Measurements from ENCODE around the gene NME7.
"Not testable (repeated sequence)": the region's sequence is repeated elsewhere in the genome, so short reads cannot be mapped to it uniquely, and the experiment has no call there.

The NME7 gene

DNA sequence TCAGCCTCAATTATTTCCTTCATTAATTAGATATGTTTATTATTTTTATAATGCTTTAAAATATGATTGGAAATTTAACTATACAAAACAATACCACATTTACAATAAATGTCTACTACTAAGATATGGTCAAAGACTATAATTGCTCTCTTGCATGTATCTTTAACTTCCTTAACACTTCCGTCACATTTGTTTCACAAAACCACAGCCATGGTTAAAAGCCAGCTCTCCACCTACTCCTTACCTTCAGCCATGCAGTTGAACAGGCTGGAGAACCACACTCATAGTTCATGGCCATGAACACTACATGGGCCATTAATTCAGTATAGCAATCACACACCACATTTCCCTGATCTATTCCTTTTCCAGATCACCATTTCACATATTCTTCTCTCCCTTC lies 72.2 kb downstream of the NME7 start:
- no peak overlapping the region for H3K27ac ChIP-seq
- TF ChIP-seq, protein P1, sequence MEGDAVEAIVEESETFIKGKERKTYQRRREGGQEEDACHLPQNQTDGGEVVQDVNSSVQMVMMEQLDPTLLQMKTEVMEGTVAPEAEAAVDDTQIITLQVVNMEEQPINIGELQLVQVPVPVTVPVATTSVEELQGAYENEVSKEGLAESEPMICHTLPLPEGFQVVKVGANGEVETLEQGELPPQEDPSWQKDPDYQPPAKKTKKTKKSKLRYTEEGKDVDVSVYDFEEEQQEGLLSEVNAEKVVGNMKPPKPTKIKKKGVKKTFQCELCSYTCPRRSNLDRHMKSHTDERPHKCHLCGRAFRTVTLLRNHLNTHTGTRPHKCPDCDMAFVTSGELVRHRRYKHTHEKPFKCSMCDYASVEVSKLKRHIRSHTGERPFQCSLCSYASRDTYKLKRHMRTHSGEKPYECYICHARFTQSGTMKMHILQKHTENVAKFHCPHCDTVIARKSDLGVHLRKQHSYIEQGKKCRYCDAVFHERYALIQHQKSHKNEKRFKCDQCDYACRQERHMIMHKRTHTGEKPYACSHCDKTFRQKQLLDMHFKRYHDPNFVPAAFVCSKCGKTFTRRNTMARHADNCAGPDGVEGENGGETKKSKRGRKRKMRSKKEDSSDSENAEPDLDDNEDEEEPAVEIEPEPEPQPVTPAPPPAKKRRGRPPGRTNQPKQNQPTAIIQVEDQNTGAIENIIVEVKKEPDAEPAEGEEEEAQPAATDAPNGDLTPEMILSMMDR (IDR thresholded peaks at IDR 0.05; ENCODE audit: low read depth, low read length, missing control alignments), result no peak
- DNase-seq, result no peak
- in situ Hi-C loops (cut with HindIII; ENCODE audit: low pct_ligation_motif_present, low sequenced_read_pairs), result no loop called here
- H3K36me3 ChIP-seq (replicated peaks), result no peaks in the 10 kb centered on the region
- no peaks in the 10 kb centered on the region for H3K27me3 ChIP-seq (replicated peaks)
- no peak overlapping the region for H3K4me3 ChIP-seq (ENCODE audit: low read depth, low read length)

DNA sequence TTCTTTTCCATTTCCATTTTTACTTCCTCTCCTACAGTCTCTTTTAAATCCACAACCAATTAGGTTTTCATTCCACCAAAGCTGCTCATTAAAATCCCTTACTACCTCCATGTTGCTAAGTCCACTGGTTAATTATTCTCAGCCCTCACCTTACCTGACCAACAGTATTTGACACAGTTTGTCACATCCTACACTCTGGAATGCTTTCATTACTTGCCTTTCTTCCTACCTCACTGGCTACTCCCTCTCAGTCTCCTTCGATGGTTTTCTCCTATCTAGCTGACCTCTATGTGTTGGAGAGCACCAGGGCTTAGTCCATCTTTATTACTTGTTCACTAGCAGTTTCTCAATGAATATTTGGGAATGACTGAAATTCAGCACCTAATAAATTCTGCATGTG lies 78.6 kb downstream of the NME7 start:
- no peaks in the 10 kb centered on the region for H3K27me3 ChIP-seq (replicated peaks)
- in situ Hi-C loops (cut with HindIII; ENCODE audit: low pct_ligation_motif_present, low sequenced_read_pairs), result no loop called here

DNA sequence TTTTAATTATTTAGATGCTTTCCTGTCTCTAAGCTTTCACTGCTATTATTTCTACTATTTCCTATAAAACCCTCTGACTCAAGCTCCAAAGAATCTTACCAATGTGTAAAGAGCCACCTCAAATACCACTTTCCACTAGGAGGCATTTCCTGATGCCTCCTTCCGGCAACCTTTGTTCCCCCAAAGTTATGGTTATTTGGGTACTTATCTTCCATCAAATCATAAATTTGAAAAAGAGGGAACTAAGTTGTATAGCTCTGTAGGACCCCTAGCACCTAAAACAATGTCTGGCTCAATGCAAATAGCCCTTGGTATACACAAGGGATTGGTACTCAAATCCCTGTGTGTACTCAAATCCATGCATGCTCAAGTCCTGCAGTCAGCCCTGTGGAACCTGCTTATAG lies 79.6 kb downstream of the NME7 start:
- H3K27ac ChIP-seq, result no peak overlapping the region
- TF ChIP-seq, protein P1 (IDR thresholded peaks at IDR 0.05; ENCODE audit: low read depth, low read length, missing control alignments), result no peak
- H3K27me3 ChIP-seq (replicated peaks), result no peaks in the 10 kb centered on the region
- H3K36me3 ChIP-seq (replicated peaks), result no peaks in the 10 kb centered on the region
- DNase-seq, result no peak
- in situ Hi-C loops (cut with HindIII; ENCODE audit: low pct_ligation_motif_present, low sequenced_read_pairs), result no loop called here
- no peak overlapping the region for H3K4me3 ChIP-seq (ENCODE audit: low read depth, low read length)

More for the DNA sequence above, 78.6 kb downstream of the NME7 start:
- Histone ChIP-seq H3K36me3 (replicated peaks) (no peaks in the 10 kb centered on the region), H3K4me3 (ENCODE audit: low read depth, low read length) (no peak overlapping the region), H3K27ac (no peak overlapping the region)
- TF ChIP-seq, protein P1 (IDR thresholded peaks at IDR 0.05; ENCODE audit: low read depth, low read length, missing control alignments), result no peak
- DNase-seq, result no peak

DNA sequence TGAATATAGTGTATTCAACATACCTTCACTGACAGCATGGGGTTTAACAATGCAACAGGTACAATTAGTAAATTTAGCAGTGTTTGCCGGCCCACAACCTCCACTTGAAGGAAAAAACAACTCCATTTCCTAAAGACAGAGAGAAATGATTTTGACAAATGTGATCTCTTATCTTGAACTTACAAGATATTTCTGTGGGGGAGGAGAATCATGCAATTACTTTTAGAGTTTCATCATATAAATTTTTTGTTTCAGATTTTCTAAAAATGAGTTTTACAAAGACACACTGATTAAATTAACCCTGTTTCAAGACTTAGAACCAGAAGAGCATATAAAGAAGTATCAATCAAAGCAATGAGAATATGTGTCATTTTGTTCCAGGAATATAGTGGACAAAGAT lies 80.3 kb downstream of the NME7 start:
- no peak for DNase-seq
- in situ Hi-C loops (cut with HindIII; ENCODE audit: low pct_ligation_motif_present, low sequenced_read_pairs), result no loop called here
- no peaks in the 10 kb centered on the region for H3K27me3 ChIP-seq (replicated peaks)
- TF ChIP-seq, protein P1 (IDR thresholded peaks at IDR 0.05; ENCODE audit: low read depth, low read length, missing control alignments), result no peak
- no peak overlapping the region for H3K27ac ChIP-seq
- H3K36me3 ChIP-seq (replicated peaks), result no peaks in the 10 kb centered on the region
- H3K4me3 ChIP-seq (ENCODE audit: low read depth, low read length), result no peak overlapping the region

DNA sequence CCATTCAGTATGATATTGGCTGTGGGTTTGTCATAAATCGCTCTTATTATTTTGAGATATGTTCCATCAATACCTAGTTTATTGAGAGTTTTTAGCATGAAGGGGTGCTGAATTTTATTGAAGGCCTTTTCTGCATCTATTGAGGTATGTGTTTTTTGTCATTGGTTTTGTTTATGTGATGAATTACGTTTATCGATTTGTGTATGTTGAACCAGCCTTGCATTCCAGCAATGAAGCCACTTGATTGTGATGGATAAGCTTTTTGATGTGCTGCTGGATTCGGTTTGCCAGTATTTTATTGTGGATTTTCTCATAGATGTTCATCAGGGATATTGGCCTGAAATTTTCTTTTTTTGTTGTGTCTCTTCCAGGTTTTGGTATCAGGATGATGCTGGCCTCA lies 86.0 kb downstream of the NME7 start:
- DNase-seq; H3K36me3 ChIP-seq (replicated peaks); H3K4me3 ChIP-seq (ENCODE audit: low read depth, low read length); in situ Hi-C loops (cut with HindIII; ENCODE audit: low pct_ligation_motif_present, low sequenced_read_pairs); H3K27me3 ChIP-seq (replicated peaks); H3K27ac ChIP-seq: not testable (repeated sequence)

DNA sequence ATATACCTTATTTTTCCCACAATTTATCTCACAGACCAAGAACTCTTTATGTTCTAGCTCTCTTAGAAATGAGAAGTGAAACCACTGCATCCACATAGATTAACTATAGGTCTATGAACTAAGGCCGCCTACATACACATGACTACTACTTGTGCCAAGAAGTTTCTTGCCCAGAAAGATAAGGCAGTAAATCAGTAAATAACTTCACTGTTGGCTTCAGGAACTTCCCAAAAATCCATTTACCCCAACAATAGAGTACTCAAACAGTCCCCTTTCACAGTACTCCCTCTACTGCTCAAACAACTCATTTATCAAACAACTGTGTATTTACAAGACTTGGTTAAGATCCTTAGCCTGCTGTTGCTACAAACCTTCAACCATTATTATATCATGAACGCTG lies 96.5 kb downstream of the NME7 start:
- no peak for DNase-seq
- Histone ChIP-seq H3K36me3 (replicated peaks) (no peaks in the 10 kb centered on the region), H3K27me3 (replicated peaks) (no peaks in the 10 kb centered on the region), H3K4me3 (ENCODE audit: low read depth, low read length) (no peak overlapping the region), H3K27ac (no peak overlapping the region)
- in situ Hi-C loops (cut with HindIII; ENCODE audit: low pct_ligation_motif_present, low sequenced_read_pairs), result no loop called here
- TF ChIP-seq, protein P1 (IDR thresholded peaks at IDR 0.05; ENCODE audit: low read depth, low read length, missing control alignments), result no peak

All from brain microvascular endothelial cell (primary cell).